PC-3 (cell line): ENCODE results near the gene BNIP2.

Experiments
- CTCF ChIP-seq: fragments of 300-600 bp; sonication (generic); conservative IDR thresholded peaks from 2 replicates; pipeline ENCODE4 v1.5.1; 2017; ENCODE audit warnings: antibody characterized with exemption, low read depth, mild to moderate bottlenecking, low read length
- EZH2 ChIP-seq: fragments of 300-600 bp; sonication (generic); IDR thresholded peaks from one replicate; pipeline ENCODE4 v1.6.1; 2017; ENCODE audit warnings: antibody characterized with exemption, mild to moderate bottlenecking, low read length; ENCODE audit not compliant: unreplicated experiment
- EZH2phosphoT487 ChIP-seq: fragments of 300-600 bp; sonication (generic); IDR thresholded peaks from 2 replicates; pipeline ENCODE4 v1.6.1; 2018; ENCODE audit warnings: mild to moderate bottlenecking, antibody characterized with exemption, low read length, borderline replicate concordance

GRCh38 chr15:59688782-59689625 is at the start of gene BNIP2:
- TF ChIP-seq CTCF (no peak), EZH2phosphoT487 (no peak), EZH2 (no peak)
